ENCODE data around the gene NEGR1. TPM values are rescaled to one million over a fixed set of nuclear protein-coding genes. Genes with fewer than 3 reads are reported as not detected.

The NEGR1 gene
- total RNA-seq, 1 donor from 2014 or later, result 8.6 TPM

- Histone ChIP-seq H3K27ac (ENCODE audit: low read depth, low read length) (no peak overlapping the region), H3K79me2 (ENCODE audit: insufficient read depth, low read length) (no peaks in the 10 kb centered on the region), H3K4me3 (ENCODE audit: insufficient read depth, low read depth, low read length) (no peak overlapping the region), H3K9ac (ENCODE audit: low read length) (no peak overlapping the region), H3K4me1 (ENCODE audit: insufficient read depth, low read length) (no peaks in the 10 kb centered on the region), H3K9me3 (ENCODE audit: insufficient read depth, low read depth, low read length) (no peaks in the 10 kb centered on the region), H2AFZ (ENCODE audit: low read depth, low read length) (no peak overlapping the region), H4K20me1 (ENCODE audit: insufficient read depth, low read length) (no peaks in the 10 kb centered on the region), H3K27me3 (ENCODE audit: insufficient read depth, low read length) (no peaks in the 10 kb centered on the region), H3K4me2 (ENCODE audit: low read length) (no peak overlapping the region), H3K36me3 (ENCODE audit: insufficient read depth, low read length) (no peaks in the 10 kb centered on the region)
- no peaks in the 10 kb centered on the region for H3K36me3 Mint-ChIP-seq (ENCODE audit: low read depth, unreplicated experiment)
- no peak overlapping the region for H3K4me3 Mint-ChIP-seq (ENCODE audit: unreplicated experiment)
- H3K27ac Mint-ChIP-seq (ENCODE audit: unreplicated experiment), result no peak overlapping the region
- FAIRE-seq (no peak), DNase-seq (ENCODE audit: low read depth) (no peak)
- no peak for TF ChIP-seq EZH2 (IDR thresholded peaks at IDR 0.05; ENCODE audit: insufficient read depth, low read length)
- peaks cover 7% of the 10 kb centered on the region for H3K4me1 Mint-ChIP-seq (ENCODE audit: low read depth, unreplicated experiment)
- no peaks in the 10 kb centered on the region for H3K9me3 Mint-ChIP-seq (ENCODE audit: unreplicated experiment)
- H3K27me3 Mint-ChIP-seq (ENCODE audit: low read depth, unreplicated experiment), result no peaks in the 10 kb centered on the region
Measured at GRCh38 chr1:72166426-72166825, 115.9 kb downstream of the NEGR1 start.

- Histone ChIP-seq H3K36me3 (ENCODE audit: insufficient read depth, low read length) (no peaks in the 10 kb centered on the region), H3K4me2 (ENCODE audit: low read length) (no peak overlapping the region), H3K9me3 (ENCODE audit: insufficient read depth, low read depth, low read length) (no peaks in the 10 kb centered on the region), H2AFZ (ENCODE audit: low read depth, low read length) (no peak overlapping the region), H3K27me3 (ENCODE audit: insufficient read depth, low read length) (no peaks in the 10 kb centered on the region), H3K79me2 (ENCODE audit: insufficient read depth, low read length) (no peaks in the 10 kb centered on the region), H3K4me3 (ENCODE audit: insufficient read depth, low read depth, low read length) (no peak overlapping the region), H3K27ac (ENCODE audit: low read depth, low read length) (no peak overlapping the region), H3K9ac (ENCODE audit: low read length) (no peak overlapping the region), H3K4me1 (ENCODE audit: insufficient read depth, low read length) (no peaks in the 10 kb centered on the region), H4K20me1 (ENCODE audit: insufficient read depth, low read length) (no peaks in the 10 kb centered on the region)
- DNase-seq (ENCODE audit: low read depth), result no peak
- Mint-ChIP-seq H3K27ac (ENCODE audit: unreplicated experiment) (no peak overlapping the region), H3K4me3 (ENCODE audit: unreplicated experiment) (no peak overlapping the region), H3K9me3 (ENCODE audit: unreplicated experiment) (no peaks in the 10 kb centered on the region), H3K4me1 (ENCODE audit: low read depth, unreplicated experiment) (no peaks in the 10 kb centered on the region), H3K36me3 (ENCODE audit: low read depth, unreplicated experiment) (no peaks in the 10 kb centered on the region), H3K27me3 (ENCODE audit: low read depth, unreplicated experiment) (no peaks in the 10 kb centered on the region)
- FAIRE-seq, result no peak
- TF ChIP-seq CTCF (IDR thresholded peaks at IDR 0.05; ENCODE audit: insufficient read depth, low read depth, low read length) (no peak), EZH2 (IDR thresholded peaks at IDR 0.05; ENCODE audit: insufficient read depth, low read length) (no peak)
Measured at GRCh38 chr1:72150508-72150907, 131.8 kb downstream of the NEGR1 start.

GRCh38 chr1:72141875-72142274 is 140.5 kb downstream of the NEGR1 start:
- Mint-ChIP-seq H3K27me3 (ENCODE audit: low read depth, unreplicated experiment) (no peaks in the 10 kb centered on the region), H3K27ac (ENCODE audit: unreplicated experiment) (no peak overlapping the region), H3K4me1 (ENCODE audit: low read depth, unreplicated experiment) (peaks cover 6% of the 10 kb centered on the region), H3K4me3 (ENCODE audit: unreplicated experiment) (no peak overlapping the region), H3K36me3 (ENCODE audit: low read depth, unreplicated experiment) (no peaks in the 10 kb centered on the region), H3K9me3 (ENCODE audit: unreplicated experiment) (peaks cover 3% of the 10 kb centered on the region)
- Histone ChIP-seq H3K27ac (ENCODE audit: low read depth, low read length) (no peak overlapping the region), H3K27me3 (ENCODE audit: insufficient read depth, low read length) (no peaks in the 10 kb centered on the region), H2AFZ (ENCODE audit: low read depth, low read length) (no peak overlapping the region), H3K36me3 (ENCODE audit: insufficient read depth, low read length) (no peaks in the 10 kb centered on the region), H3K9me3 (ENCODE audit: insufficient read depth, low read depth, low read length) (no peaks in the 10 kb centered on the region), H4K20me1 (ENCODE audit: insufficient read depth, low read length) (no peaks in the 10 kb centered on the region), H3K4me1 (ENCODE audit: insufficient read depth, low read length) (no peaks in the 10 kb centered on the region), H3K4me2 (ENCODE audit: low read length) (no peak overlapping the region), H3K79me2 (ENCODE audit: insufficient read depth, low read length) (no peaks in the 10 kb centered on the region), H3K4me3 (ENCODE audit: insufficient read depth, low read depth, low read length) (no peak overlapping the region), H3K9ac (ENCODE audit: low read length) (no peak overlapping the region)
- no peak for DNase-seq (ENCODE audit: low read depth)
- no peak for TF ChIP-seq CTCF (IDR thresholded peaks at IDR 0.05; ENCODE audit: insufficient read depth, low read depth, low read length)
- no peak for TF ChIP-seq EZH2 (IDR thresholded peaks at IDR 0.05; ENCODE audit: insufficient read depth, low read length)
- FAIRE-seq, result no peak
